ENCODE measurements around the gene ATOX1.
"Not testable (repeated sequence)": the region's sequence is repeated elsewhere in the genome, so short reads cannot be mapped to it uniquely, and the experiment has no call there.

The ATOX1 gene

GRCh38 chr5:151698081-151698480 is 60.4 kb downstream of the ATOX1 start:
- not testable (repeated sequence) for DNase-seq (ENCODE audit: low spot score)

- DNase-seq (ENCODE audit: low spot score) = no peak
These were observed 61.0 kb downstream of the ATOX1 start for GRCh38 chr5:151697452-151697851.

GRCh38 chr5:151696470-151697061 is 61.9 kb downstream of the ATOX1 start:
- DNase-seq (ENCODE audit: low spot score) = no peak

- DNase-seq (ENCODE audit: low spot score) = no peak
These were observed 63.0 kb downstream of the ATOX1 start for GRCh38 chr5:151695464-151695863.

- no peak for DNase-seq (ENCODE audit: low spot score)
These were observed 64.4 kb downstream of the ATOX1 start for GRCh38 chr5:151694035-151694485.

All from CD4-positive, alpha-beta T cell treated with Interleukin-6 at 100 ng/mL for 8 hours (primary cell).